ENCODE data around the gene DIAPH2.

DNA sequence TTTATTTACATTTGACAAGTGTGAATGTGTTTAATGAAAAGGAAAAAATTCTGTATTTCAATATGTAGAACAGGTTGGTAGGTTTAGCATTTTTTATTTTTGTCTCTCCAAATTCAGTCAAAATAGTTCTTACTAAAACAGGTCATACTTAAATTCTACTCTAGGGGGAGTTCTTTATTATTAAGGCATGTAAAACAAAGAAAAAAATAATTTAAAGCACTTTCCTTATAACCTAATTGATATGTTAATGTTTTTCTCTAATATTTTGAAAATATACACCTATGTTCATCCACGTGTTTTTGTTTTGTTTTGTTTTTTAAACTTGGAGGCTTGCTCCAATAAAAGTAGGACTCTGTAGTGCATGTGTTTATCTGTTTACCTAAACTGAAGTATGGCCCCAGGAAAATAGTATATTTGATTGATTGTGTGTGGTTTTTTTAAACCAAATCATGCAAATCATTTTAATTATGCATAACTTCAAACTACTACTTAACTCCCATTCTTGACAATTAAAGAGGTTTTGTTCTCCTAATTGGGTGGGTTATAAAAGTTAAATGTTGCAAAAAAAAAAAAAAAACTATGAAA is 761.7 kb downstream of the DIAPH2 start:
- TF ChIP-seq SOX13 (IDR thresholded peaks at IDR 0.05) (no peak), SOX13 (CRISPR knock-in tag; conservative IDR thresholded peaks at IDR 0.05 in 1 of 2, IDR thresholded peaks at IDR 0.05 in 1 of 2) (no peak), TBX3 (IDR thresholded peaks at IDR 0.05; ENCODE audit: borderline replicate concordance) (no peak), CEBPG (CRISPR knock-in tag; IDR thresholded peaks at IDR 0.05) (no peak), ZNF709 (CRISPR knock-in tag; IDR thresholded peaks at IDR 0.05) (no peak), NFRKB (IDR thresholded peaks at IDR 0.05) (no peak), ZNF121 (CRISPR knock-in tag; IDR thresholded peaks at IDR 0.05) (no peak), ATF7 (IDR thresholded peaks at IDR 0.05) (no peak), ATF7 (CRISPR knock-in tag; IDR thresholded peaks at IDR 0.05) (no peak), CEBPB (IDR thresholded peaks at IDR 0.05; ENCODE audit: borderline replicate concordance, low read depth, low read length) (no peak), FOXJ3 (CRISPR knock-in tag; IDR thresholded peaks at IDR 0.05; ENCODE audit: borderline replicate concordance) (no peak), SNAI1 (CRISPR knock-in tag; IDR thresholded peaks at IDR 0.05; ENCODE audit: borderline replicate concordance) (no peak)
- TF ChIP-seq, protein P1, sequence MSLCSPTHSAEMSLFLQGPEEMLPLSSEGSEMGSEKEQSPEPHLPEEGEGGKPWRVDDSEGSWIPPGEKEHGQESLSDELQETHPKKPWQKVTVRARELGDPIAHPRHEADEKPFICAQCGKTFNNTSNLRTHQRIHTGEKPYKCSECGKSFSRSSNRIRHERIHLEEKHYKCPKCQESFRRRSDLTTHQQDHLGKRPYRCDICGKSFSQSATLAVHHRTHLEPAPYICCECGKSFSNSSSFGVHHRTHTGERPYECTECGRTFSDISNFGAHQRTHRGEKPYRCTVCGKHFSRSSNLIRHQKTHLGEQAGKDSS (CRISPR knock-in tag; IDR thresholded peaks at IDR 0.05; ENCODE audit: borderline replicate concordance, low read depth) = no peak
- TF ChIP-seq, protein P2, sequence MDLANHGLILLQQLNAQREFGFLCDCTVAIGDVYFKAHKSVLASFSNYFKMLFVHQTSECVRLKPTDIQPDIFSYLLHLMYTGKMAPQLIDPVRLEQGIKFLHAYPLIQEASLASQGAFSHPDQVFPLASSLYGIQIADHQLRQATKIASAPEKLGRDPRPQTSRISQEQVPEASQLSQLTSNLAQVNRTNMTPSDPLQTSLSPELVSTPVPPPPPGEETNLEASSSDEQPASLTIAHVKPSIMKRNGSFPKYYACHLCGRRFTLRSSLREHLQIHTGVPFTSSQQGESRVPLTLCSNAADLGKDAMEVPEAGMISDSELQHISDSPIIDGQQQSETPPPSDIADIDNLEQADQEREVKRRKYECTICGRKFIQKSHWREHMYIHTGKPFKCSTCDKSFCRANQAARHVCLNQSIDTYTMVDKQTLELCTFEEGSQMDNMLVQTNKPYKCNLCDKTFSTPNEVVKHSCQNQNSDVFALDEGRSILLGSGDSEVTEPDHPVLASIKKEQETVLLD (CRISPR knock-in tag; IDR thresholded peaks at IDR 0.05; ENCODE audit: low read depth) = no peak
- TF ChIP-seq, protein P3, sequence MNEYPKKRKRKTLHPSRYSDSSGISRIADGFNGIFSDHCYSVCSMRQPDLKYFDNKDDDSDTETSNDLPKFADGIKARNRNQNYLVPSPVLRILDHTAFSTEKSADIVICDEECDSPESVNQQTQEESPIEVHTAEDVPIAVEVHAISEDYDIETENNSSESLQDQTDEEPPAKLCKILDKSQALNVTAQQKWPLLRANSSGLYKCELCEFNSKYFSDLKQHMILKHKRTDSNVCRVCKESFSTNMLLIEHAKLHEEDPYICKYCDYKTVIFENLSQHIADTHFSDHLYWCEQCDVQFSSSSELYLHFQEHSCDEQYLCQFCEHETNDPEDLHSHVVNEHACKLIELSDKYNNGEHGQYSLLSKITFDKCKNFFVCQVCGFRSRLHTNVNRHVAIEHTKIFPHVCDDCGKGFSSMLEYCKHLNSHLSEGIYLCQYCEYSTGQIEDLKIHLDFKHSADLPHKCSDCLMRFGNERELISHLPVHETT (CRISPR knock-in tag; conservative IDR thresholded peaks at IDR 0.05) = no peak
- TF ChIP-seq, protein P4, sequence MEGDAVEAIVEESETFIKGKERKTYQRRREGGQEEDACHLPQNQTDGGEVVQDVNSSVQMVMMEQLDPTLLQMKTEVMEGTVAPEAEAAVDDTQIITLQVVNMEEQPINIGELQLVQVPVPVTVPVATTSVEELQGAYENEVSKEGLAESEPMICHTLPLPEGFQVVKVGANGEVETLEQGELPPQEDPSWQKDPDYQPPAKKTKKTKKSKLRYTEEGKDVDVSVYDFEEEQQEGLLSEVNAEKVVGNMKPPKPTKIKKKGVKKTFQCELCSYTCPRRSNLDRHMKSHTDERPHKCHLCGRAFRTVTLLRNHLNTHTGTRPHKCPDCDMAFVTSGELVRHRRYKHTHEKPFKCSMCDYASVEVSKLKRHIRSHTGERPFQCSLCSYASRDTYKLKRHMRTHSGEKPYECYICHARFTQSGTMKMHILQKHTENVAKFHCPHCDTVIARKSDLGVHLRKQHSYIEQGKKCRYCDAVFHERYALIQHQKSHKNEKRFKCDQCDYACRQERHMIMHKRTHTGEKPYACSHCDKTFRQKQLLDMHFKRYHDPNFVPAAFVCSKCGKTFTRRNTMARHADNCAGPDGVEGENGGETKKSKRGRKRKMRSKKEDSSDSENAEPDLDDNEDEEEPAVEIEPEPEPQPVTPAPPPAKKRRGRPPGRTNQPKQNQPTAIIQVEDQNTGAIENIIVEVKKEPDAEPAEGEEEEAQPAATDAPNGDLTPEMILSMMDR (CRISPR knock-in tag; IDR thresholded peaks at IDR 0.05) = no peak

Data from HepG2 (cell line).